ENCODE results near the gene CCND3. TPM values are rescaled to one million over a fixed set of nuclear protein-coding genes. Genes with fewer than 3 reads are reported as not detected.

Gene CCND3
- total and polyA plus RNA-seq, 2 of the 8 experiments (the other 6 are each of a cell fraction or from before 2014, with no cell fraction given), result 30.6 to 32.9 TPM

DNA sequence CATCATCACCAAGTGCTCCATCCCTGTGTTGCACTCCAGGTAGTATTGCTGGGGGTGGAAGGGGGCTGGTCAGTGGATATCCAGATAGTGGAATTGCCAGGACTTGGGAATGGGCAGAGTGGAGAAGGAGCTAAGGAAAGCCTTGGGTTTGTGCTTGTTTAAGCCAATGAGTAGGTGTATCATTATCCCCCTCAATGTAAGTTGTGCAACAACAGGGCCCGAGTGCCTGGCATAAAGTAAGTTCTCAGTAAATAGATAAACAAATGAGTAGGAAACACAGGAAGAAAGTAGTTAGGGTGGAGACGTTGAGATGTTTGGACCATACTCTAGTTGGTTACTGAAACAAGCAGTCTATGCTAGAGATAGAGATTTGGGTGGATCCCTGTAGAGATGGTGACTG, 9.8 kb downstream of the CCND3 start:
- CTCF ChIA-PET (ENCODE audit: partially characterized antibody), result interaction anchor here (4.1 to 13.7 kb wide), 2 partner anchors 10 to 112 kb away, joined by 27 to 219 read pairs; partner anchors contain the start of genes BYSL and MED20
- Histone ChIP-seq H2BK12ac (ENCODE audit: low read depth, low read length) (no peak overlapping the region), H2BK20ac (ENCODE audit: low read length) (no peak overlapping the region), H4K5ac (ENCODE audit: insufficient read length, low read depth, low read length) (no peak overlapping the region), H2AK5ac (ENCODE audit: low read depth, low read length) (no peak overlapping the region), H3K23ac (ENCODE audit: insufficient read length) (no peak overlapping the region), H3K27ac (ENCODE audit: low read depth, low read length) (no peak overlapping the region), H3K27me3 (replicated peaks in 1 of 4; ENCODE audit: control insufficient read depth in 3 of 4, extremely low read depth in 1 of 4, insufficient read depth in 3 of 4, low read length in 3 of 4) (no peaks in the 10 kb centered on the region), H3K4ac (replicated peaks; ENCODE audit: insufficient read length, low read depth, low read length) (no peak overlapping the region), H3K56ac (replicated peaks; ENCODE audit: insufficient read length, low read depth, low read length) (no peak overlapping the region), H4K8ac (ENCODE audit: extremely low read depth, insufficient read depth, low read length) (no peak overlapping the region), H4K20me1 (replicated peaks in 1 of 2; ENCODE audit: control insufficient read depth in 1 of 2, insufficient read depth in 2 of 2, low read length in 2 of 2) (peaks cover 2 to 14% of the 10 kb centered on the region in 2 experiments), H3K23me2 (ENCODE audit: low read depth, low read length) (no peaks in the 10 kb centered on the region), H2BK120ac (replicated peaks; ENCODE audit: low read depth, low read length) (no peak overlapping the region), H3K14ac (ENCODE audit: insufficient read length) (no peak overlapping the region), H3K79me1 (ENCODE audit: low read depth, low read length) (peaks cover 3% of the 10 kb centered on the region), H3K4me3 (ENCODE audit: extremely low read depth in 1 of 4, insufficient read depth in 2 of 4, low read depth in 3 of 4, low read length in 4 of 4) (no peak overlapping the region), H2BK15ac (ENCODE audit: low read length) (no peak overlapping the region), H3K9ac (replicated peaks in 1 of 4; ENCODE audit: extremely low read depth in 1 of 4, low read depth in 3 of 4, low read length in 3 of 4) (no peak overlapping the region), H3K79me2 (ENCODE audit: control insufficient read depth in 1 of 2, insufficient read depth in 2 of 2, low read length in 2 of 2) (peaks cover 0 to 2% of the 10 kb centered on the region in 2 experiments; a peak in 1 of 4 replicates), H3K9me3 (ENCODE audit: insufficient read depth in 2 of 2, low read depth in 1 of 2, low read length in 1 of 2) (no peaks in the 10 kb centered on the region), H2AFZ (ENCODE audit: low read length) (no peak overlapping the region), H3K4me1 (replicated peaks in 1 of 4; ENCODE audit: control insufficient read depth in 3 of 4, insufficient read depth in 4 of 4, low read length in 3 of 4) (peaks cover 0 to 3% (median 0%) of the 10 kb centered on the region in 4 experiments; a peak in 2 of 7 replicates), H3K4me2 (ENCODE audit: insufficient read depth in 1 of 2, low read depth in 2 of 2, low read length in 2 of 2) (no peak overlapping the region), H3K36me3 (ENCODE audit: control insufficient read depth in 2 of 4, insufficient read depth in 4 of 4, low read length in 3 of 4) (peaks cover 56 to 85% (median 75%) of the 10 kb centered on the region in 4 experiments), H2BK5ac (ENCODE audit: low read depth, low read length) (no peak overlapping the region), H3K18ac (ENCODE audit: extremely low read depth, low read length) (no peak overlapping the region), H4K91ac (replicated peaks; ENCODE audit: insufficient read length, low read length) (no peak overlapping the region)
- WGBS, 2 experiments (ENCODE audit: extremely low coverage in 1 of 2, insufficient coverage in 1 of 2, insufficient read length in 1 of 2, insufficient replicate concordance in 2 of 2, low coverage in 1 of 2, low lambda C conversion rate in 2 of 2, missing lambda C conversion rate in 1 of 2), result 90% methylated on average over 2 of the region's 2 CpGs; no CpG with 5 or more reads in 1 of the 2 experiments
- FAIRE-seq (no peak), DNase-seq (ENCODE audit: low read depth in 1 of 2, low spot score in 2 of 2) (no peak)
- TF ChIP-seq SP4 (IDR thresholded peaks at IDR 0.05; ENCODE audit: low read length), result no peak
- TF ChIP-seq NANOG (IDR thresholded peaks at IDR 0.05; ENCODE audit: insufficient read depth, low read depth, low read length, poor library complexity, severe bottlenecking), result no peak
- TF ChIP-seq SRF (IDR thresholded peaks at IDR 0.05; ENCODE audit: low read depth, low read length), result no peak
- TF ChIP-seq GTF2F1 (IDR thresholded peaks at IDR 0.05; ENCODE audit: borderline replicate concordance, low read depth, low read length), result no peak
- TF ChIP-seq, protein P1, sequence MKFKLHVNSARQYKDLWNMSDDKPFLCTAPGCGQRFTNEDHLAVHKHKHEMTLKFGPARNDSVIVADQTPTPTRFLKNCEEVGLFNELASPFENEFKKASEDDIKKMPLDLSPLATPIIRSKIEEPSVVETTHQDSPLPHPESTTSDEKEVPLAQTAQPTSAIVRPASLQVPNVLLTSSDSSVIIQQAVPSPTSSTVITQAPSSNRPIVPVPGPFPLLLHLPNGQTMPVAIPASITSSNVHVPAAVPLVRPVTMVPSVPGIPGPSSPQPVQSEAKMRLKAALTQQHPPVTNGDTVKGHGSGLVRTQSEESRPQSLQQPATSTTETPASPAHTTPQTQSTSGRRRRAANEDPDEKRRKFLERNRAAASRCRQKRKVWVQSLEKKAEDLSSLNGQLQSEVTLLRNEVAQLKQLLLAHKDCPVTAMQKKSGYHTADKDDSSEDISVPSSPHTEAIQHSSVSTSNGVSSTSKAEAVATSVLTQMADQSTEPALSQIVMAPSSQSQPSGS (IDR thresholded peaks at IDR 0.05; ENCODE audit: low read length), result no peak
- POLR2A ChIA-PET (ENCODE audit: partially characterized antibody), result interaction anchor here (1.1 to 16.6 kb wide), 4 partner anchors 5 to 114 kb away, joined by 3 to 235 read pairs (median 196); partner anchors contain the start of genes BYSL, CCND3, MED20 and TAF8

Data from H1 (cell line).